PFSK-1 (cell line): ENCODE data around the gene SLC22A23.

Experiments
- FOXP2 ChIP-seq: optimal IDR thresholded peaks from 2 replicates; pipeline ENCODE3; 2011; ENCODE audit warnings: borderline replicate concordance, control low read depth, inconsistent platforms; ENCODE audit not compliant: insufficient read depth; ENCODE audit errors: extremely low read length, extremely low read depth
- POLR2AphosphoS5 ChIP-seq: IDR thresholded peaks from 2 replicates; pipeline ENCODE4 v1.6.1; 2012; ENCODE audit warnings: low read depth, mild to moderate bottlenecking, control low read depth, low read length, moderate library complexity
- SIN3A ChIP-seq: IDR thresholded peaks from 2 replicates; pipeline ENCODE4 v1.6.1; 2012; ENCODE audit warnings: mild to moderate bottlenecking, low read length, moderate library complexity, borderline replicate concordance; ENCODE audit not compliant: insufficient read depth
- TAF1 ChIP-seq: IDR thresholded peaks from 2 replicates; pipeline ENCODE4 v1.6.1; 2012; ENCODE audit warnings: low read length, control low read depth, borderline replicate concordance; ENCODE audit not compliant: insufficient read depth
- TF ChIP-seq, protein P1 (sequence below), 2 experiments: IDR thresholded peaks; 2 replicates each; pipeline versions ENCODE4 v1.6.1 to v1.8.0; 2011 to 2012; ENCODE audit warnings: low read depth in 2 of 2, low read length in 2 of 2, control low read depth in 1 of 2, inconsistent platforms in 1 of 2, mild to moderate bottlenecking in 1 of 2, moderate library complexity in 1 of 2; ENCODE audit not compliant: insufficient read depth in 1 of 2

Gene SLC22A23

DNA sequence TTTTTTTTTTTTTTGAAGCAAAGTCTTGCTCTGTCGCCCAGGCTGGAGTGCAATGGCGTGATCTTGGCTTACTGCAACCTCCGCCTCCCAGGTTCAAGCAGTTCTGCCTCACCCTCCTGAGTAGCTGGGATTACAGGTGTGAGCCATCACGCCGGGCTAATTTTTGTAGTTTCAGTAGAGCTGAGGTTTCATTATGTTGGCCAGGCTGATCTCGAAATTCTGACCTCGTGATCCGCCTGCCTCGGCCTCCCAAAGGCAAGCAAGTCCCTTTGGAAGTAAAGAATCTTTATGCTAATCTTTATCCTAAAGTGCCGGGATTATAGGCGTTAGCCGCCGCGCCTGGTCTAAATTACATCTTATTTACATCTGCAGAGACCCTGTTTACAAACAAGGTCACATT, 196.6 kb downstream of the SLC22A23 start:
- TF ChIP-seq POLR2AphosphoS5 = no peak
- TF ChIP-seq, protein P1, sequence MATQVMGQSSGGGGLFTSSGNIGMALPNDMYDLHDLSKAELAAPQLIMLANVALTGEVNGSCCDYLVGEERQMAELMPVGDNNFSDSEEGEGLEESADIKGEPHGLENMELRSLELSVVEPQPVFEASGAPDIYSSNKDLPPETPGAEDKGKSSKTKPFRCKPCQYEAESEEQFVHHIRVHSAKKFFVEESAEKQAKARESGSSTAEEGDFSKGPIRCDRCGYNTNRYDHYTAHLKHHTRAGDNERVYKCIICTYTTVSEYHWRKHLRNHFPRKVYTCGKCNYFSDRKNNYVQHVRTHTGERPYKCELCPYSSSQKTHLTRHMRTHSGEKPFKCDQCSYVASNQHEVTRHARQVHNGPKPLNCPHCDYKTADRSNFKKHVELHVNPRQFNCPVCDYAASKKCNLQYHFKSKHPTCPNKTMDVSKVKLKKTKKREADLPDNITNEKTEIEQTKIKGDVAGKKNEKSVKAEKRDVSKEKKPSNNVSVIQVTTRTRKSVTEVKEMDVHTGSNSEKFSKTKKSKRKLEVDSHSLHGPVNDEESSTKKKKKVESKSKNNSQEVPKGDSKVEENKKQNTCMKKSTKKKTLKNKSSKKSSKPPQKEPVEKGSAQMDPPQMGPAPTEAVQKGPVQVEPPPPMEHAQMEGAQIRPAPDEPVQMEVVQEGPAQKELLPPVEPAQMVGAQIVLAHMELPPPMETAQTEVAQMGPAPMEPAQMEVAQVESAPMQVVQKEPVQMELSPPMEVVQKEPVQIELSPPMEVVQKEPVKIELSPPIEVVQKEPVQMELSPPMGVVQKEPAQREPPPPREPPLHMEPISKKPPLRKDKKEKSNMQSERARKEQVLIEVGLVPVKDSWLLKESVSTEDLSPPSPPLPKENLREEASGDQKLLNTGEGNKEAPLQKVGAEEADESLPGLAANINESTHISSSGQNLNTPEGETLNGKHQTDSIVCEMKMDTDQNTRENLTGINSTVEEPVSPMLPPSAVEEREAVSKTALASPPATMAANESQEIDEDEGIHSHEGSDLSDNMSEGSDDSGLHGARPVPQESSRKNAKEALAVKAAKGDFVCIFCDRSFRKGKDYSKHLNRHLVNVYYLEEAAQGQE (IDR thresholded peaks at IDR 0.05; ENCODE audit: insufficient read depth in 1 of 2, low read depth in 2 of 2, low read length in 2 of 2) = no peak
- TF ChIP-seq SIN3A = no peak
- TF ChIP-seq FOXP2 = no peak
- no peak for TF ChIP-seq TAF1

DNA sequence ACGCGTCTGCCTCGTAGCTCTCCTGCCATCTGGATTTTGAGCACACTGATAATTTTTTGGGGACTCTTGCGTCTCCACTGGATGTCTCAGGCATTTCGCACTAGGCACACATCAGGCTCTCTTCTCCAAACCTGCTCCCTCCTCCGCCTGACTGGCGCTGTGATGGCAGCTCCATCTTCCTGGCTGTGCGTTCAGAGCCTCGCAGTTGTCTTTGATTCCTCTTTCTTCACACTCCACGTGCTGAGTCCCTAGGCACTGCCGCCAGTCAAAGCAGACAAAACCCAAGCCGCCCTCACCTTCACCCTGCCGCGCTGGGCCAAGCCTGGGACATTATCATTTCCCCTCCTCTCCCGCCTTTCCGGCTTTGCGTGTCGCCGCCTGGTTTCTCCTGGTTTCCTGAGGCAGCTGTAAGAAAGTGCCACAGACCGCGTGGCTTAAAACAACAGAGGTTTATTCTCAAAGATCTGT, 197.3 kb downstream of the SLC22A23 start:
- no peak for TF ChIP-seq FOXP2
- TF ChIP-seq TAF1 = peak; percentile 73; the same call in 1 of the 2 replicates
- no peak; the same call in none of the 2 replicates for TF ChIP-seq POLR2AphosphoS5
- TF ChIP-seq, protein P1 (IDR thresholded peaks at IDR 0.05; ENCODE audit: insufficient read depth in 1 of 2, low read depth in 2 of 2, low read length in 2 of 2) = no peak
- peak; percentile 81; the same call in 1 of the 2 replicates for TF ChIP-seq SIN3A

DNA sequence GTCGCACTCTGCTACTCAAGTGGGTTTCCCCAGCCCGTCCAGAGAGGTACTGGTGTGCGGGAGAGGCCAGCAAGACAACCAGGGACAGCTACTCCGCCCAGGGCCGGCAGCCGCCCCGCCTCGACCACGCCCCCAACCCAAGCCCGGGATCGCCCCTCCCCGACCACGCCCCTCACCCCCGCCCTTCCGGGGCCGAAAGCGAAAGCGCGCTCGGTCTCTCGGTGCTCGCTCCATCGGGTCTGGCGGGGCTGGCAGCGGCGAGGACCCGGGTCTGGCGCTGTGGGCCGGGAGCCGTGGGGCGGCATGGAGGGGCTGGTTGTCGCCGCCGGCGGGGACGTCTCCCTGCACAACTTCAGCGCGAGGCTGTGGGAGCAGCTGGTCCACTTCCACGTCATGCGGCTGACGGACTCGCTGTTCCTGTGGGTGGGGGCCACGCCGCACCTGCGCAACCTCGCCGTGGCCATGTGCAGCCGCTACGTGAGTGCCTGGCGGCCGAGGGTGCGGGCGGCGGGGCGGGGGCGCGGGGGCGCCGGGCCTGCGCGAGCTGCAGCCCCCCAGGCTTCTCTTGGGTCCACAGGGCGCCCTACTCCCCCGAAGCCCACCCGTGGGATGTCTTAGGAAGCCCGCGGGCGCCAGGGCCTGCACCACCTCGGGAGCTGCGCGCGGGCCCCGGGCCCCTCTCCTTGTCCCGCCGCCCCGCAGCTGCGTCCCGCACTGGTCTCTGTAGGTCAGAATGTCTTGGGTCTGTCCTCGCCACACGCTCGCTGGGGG, 197.9 kb downstream of the SLC22A23 start, which contains the start of gene PSMG4:
PSMG4 (plus strand) TSS at position 228 of the 771 bp plus-strand sequence; CDS start at position 304, 76 bp downstream.
- TF ChIP-seq, protein P1 (IDR thresholded peaks at IDR 0.05; ENCODE audit: insufficient read depth in 1 of 2, low read depth in 2 of 2, low read length in 2 of 2) = peak in 1 of 2 experiments; percentile 72; a peak in 3 of 4 replicates
- TF ChIP-seq TAF1 (peak; percentile 67; the same call in 1 of the 2 replicates), SIN3A (peak; percentile 92), FOXP2 (peak; percentile 95), POLR2AphosphoS5 (peak; percentile 88)

DNA sequence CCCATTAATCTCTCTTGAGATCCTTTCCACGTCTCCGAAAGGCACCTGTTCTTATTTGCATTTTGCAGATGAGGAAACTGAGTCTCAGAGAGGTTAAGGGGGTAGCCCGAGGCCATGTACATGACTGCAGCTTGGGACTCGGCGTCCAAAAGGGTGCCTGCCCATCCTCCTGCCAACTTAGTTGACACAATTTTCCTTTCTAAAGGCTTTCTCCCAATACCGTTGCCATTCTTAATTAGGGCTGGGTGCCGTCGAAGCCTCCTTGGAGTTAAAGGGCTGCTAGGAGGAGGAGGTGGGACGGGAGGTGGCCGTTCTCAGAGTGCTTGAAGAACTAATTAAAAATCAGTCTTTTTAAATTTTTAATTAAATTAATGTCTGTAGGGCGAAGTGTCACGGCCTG, 198.6 kb downstream of the SLC22A23 start:
- TF ChIP-seq, protein P1 (IDR thresholded peaks at IDR 0.05; ENCODE audit: insufficient read depth in 1 of 2, low read depth in 2 of 2, low read length in 2 of 2) = no peak
- no peak for TF ChIP-seq SIN3A
- TF ChIP-seq TAF1 = peak; percentile 1; the same call in 1 of the 2 replicates
- no peak for TF ChIP-seq FOXP2
- TF ChIP-seq POLR2AphosphoS5 = no peak
